GM18502 (cell line): Measurements from ENCODE around the gene GPRC5A.
"Not testable (repeated sequence)": the region's sequence is repeated elsewhere in the genome, so short reads cannot be mapped to it uniquely, and the experiment has no call there.

ENCODE experiments used
- ATAC-seq: cut with Tn5 transposase; IDR thresholded peaks from one replicate; pipeline ENCODE4 v1.9.1; 2021; ENCODE audit warnings: mild to moderate bottlenecking; ENCODE audit not compliant: unreplicated experiment, poor library complexity

The GPRC5A gene

GRCh38 chr12:12891080-12891880 lies at the start of gene GPRC5A:
Gene GPRC5A (plus strand): TSS chr12:12891562. CDS start chr12:12908250, 16,688 bp downstream.
- no peak for ATAC-seq

GRCh38 chr12:12845794-12846243 lies 45.5 kb upstream of the GPRC5A start:
- no peak for ATAC-seq

GRCh38 chr12:12846780-12847179 lies 44.6 kb upstream of the GPRC5A start:
- ATAC-seq = not testable (repeated sequence)

- no peak for ATAC-seq
Measured at GRCh38 chr12:12853435-12853834, 37.9 kb upstream of the GPRC5A start.

GRCh38 chr12:12859690-12860089 lies 31.7 kb upstream of the GPRC5A start:
- no peak for ATAC-seq

- no peak for ATAC-seq
Measured at GRCh38 chr12:12864243-12864642, 27.1 kb upstream of the GPRC5A start.

- no peak for ATAC-seq
Measured at GRCh38 chr12:12868477-12869235, 22.7 kb upstream of the GPRC5A start.

GRCh38 chr12:12870465-12870864 lies 20.9 kb upstream of the GPRC5A start:
- no peak for ATAC-seq

GRCh38 chr12:12871587-12872138 lies 19.7 kb upstream of the GPRC5A start:
- no peak for ATAC-seq

- no peak for ATAC-seq
Measured at GRCh38 chr12:12872139-12872933, 19.0 kb upstream of the GPRC5A start.

GRCh38 chr12:12872934-12873275 lies 18.5 kb upstream of the GPRC5A start:
- no peak for ATAC-seq

GRCh38 chr12:12874029-12874428 lies 17.3 kb upstream of the GPRC5A start:
- no peak for ATAC-seq

GRCh38 chr12:12875301-12875700 lies 16.1 kb upstream of the GPRC5A start:
- not testable (repeated sequence) for ATAC-seq

- no peak for ATAC-seq
Measured at GRCh38 chr12:12877153-12877768, 14.1 kb upstream of the GPRC5A start.

GRCh38 chr12:12877781-12878455 lies 13.4 kb upstream of the GPRC5A start:
- no peak for ATAC-seq

- no peak for ATAC-seq
Measured at GRCh38 chr12:12880537-12880936, 10.8 kb upstream of the GPRC5A start.

- no peak for ATAC-seq
Measured at GRCh38 chr12:12881151-12881909, 10.0 kb upstream of the GPRC5A start.

- no peak for ATAC-seq
Measured at GRCh38 chr12:12882288-12882687, 9.1 kb upstream of the GPRC5A start.
